Islet precursor cell (in vitro differentiated cells): Measurements from ENCODE around the gene MFN2.

Source experiments
- DNase-seq: peaks from one replicate; pipeline ENCODE4 v3.0.0-alpha.2; 2018

Gene MFN2

DNA sequence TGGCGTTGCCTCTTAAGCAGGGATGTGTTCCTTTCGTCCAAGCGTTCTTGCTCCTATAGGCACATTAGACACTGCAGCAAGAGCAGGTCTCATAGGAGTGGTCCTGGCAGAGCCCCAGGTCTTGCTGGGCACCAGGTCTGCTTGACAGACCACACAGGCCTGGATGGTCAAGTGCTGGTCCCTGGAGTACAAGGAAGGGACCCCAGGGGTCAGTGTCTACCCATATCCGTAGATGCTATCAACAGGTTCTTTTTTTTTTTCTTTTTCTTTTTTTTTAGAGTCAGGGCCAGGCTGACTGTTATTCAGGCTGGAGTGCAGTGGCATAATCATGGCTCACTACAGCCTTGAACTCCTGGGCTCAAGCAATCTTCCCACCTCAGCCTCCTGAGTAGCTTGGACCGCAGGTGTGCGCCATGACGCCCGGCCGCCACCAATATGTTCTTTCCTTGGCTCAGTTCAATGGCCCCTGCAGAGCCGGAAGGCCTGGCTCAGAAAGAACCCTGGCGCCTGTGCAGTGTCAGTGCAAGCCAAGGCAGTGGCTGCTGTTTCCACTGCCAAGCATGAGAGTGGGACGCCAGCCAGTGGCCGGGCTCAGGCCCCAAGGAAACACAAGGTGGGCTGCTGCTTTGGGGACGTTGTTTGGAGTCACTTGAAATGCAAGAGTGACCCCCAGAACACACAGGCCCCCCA, 72.9 kb downstream of the MFN2 start:
- no peak for DNase-seq

DNA sequence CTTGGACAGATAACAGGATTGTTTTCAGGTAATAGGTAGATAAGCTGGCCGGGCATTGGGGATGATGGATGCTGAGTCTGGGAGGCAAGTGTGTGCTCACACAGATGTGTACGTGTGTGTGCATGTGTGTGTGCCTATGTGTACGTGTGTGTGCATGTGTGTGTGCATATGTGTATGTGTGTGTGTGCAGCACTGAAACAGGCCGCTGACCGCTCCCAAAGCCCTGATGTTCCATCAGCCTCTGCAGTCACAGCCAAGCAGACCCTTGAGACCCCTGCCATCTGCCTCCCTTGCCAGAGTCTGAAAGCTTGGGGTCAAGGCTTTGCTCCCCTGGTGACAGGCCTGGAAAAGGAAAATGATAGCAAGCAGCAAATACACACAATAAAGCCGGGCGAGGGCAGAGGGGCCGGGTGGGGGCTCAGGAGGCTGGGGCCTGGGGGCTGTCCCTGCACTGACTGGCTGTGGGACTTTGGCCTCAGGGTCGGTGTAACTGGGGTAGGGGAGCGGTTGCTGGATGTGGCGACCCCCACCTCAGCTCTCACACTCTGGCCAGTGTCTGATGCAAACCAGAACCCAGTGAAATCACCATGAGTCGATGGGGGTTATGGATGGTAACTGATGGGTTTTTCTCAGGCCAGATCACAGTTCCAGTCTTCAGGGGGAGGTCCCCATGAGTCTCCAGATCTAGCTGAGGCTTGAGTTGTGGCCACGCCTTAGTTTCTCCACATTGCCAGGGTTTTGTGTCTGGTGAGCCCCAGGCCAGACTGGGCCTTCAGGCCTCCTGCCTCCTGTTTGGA, 73.7 kb downstream of the MFN2 start:
- no peak for DNase-seq

GRCh38 chr1:12055259-12055658, 75.0 kb downstream of the MFN2 start:
- no peak for DNase-seq

- DNase-seq = no peak
These were observed 76.1 kb downstream of the MFN2 start for GRCh38 chr1:12056331-12056841.

GRCh38 chr1:12057382-12057781, 77.1 kb downstream of the MFN2 start:
- DNase-seq = no peak

DNA sequence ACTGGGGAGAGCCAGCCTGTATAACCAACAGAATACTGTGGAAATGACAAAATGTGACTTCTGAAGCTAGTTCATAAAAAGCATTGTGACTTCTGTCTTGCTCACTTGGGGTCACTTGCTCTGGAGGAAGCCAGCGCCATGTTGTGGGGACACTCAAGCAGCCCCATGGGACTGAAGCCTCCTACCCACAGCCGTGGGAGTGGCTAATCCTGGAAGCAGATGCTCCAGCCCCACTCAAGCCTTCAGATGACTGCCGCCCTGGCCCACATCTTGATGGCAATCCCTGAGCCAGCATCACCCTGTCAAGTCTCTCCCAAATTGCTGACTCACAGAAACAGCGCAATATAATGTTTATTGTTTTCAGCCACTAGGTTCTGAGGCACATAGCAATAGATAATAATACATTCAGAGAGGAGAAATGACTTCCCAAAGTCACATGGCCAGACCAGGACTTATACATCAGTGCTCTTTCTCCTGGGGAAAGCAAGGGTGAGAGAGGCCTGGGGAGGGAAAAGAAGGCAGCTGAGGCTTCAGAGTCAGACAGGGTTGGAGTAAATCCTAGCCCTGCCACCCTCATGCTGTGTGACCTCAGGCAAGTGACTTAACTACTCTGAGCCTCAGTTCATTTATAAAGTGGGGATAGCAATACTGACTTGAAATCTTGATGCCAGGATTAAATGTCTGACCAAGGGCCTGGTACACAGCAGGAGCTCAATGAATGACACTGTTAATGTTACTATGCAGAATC, 77.9 kb downstream of the MFN2 start:
- no peak for DNase-seq

GRCh38 chr1:12059226-12059625, 79.0 kb downstream of the MFN2 start:
- DNase-seq = no peak

DNA sequence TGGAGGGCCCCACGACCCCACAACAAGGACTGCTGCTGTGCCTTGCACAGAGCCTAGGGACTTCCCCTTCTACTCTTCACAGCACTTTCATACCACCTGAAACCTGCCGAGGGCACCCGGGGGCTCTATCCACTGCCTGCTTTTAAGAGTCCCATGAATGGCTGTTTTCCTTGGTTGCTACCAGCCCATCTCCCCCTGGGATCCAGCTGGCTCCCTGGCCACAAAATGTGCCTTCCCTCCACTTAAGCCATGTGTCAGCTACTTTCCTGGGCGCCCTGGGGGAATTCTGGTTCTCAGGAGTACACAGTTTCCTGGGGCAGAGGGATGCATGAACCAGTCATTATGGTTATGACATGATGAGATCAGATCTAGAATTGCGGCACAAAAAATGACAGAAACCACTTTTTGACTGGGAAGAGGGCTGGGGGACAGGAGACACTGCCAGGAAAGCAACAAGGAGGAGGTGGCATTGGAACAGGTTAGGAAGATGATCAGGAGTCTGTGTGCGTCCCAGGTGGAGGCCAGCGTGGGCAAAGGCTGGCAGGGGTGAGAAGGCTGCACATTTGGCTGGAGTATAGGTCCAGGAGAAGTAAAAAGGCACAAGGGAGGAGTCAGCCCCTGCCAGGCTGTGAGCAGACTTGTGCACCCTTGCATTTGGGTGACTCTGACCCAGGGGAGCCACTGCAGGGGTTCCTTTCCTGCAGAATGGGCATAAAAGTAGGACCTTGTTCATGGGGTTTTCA, 79.6 kb downstream of the MFN2 start:
- no peak for DNase-seq

- no peak for DNase-seq
These were observed 80.3 kb downstream of the MFN2 start for GRCh38 chr1:12060500-12060899.
